ENCODE data around the gene CD37.

Gene CD37

DNA sequence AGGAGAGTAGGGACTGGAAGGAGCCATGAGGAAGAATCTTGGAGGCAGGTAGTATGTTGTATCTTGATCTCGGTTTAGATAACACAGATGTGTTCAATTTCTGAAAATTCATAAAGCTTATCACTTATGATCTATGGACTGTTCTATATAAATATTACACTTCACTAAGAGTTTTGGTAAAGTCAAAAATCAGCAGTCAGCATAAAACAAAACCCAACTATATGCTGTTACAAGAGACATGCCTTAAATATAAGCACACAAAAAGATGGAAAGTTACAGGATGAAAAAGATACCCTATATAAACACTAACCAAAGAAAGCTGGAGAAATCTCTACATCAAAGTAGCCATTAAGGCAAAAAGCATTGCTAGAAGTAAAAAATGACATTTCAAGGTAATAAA lies 48.4 kb downstream of the CD37 start:
- no peak for DNase-seq

DNA sequence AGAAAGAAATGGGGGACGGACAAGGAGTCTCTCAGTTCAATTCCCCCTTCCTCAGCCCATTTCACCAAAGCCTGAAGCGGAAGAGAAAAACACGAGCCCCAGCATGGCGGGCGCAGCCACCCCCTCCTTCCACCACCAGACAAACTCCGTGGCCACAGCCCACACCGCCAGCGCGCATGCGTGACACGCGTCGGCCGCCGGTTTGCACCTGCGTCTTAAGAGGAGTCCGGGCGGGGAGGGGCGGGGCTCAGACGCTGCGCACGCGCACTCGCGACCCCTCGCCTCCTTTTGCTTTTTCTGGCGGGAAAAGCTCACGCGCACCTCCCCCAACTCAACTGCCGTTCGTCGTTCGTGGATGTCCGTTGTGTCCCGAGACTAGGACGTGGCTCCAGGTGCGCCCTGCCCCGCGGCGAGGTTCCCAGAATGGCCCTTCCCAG lies 52.7 kb downstream of the CD37 start, which contains the start of gene KASH5:
Gene KASH5 (plus strand): TSS at position 314 of the 437 bp plus-strand sequence. CDS start 2,635 bp downstream, outside the sequence.
- DNase-seq: peak; percentile 82

DNA sequence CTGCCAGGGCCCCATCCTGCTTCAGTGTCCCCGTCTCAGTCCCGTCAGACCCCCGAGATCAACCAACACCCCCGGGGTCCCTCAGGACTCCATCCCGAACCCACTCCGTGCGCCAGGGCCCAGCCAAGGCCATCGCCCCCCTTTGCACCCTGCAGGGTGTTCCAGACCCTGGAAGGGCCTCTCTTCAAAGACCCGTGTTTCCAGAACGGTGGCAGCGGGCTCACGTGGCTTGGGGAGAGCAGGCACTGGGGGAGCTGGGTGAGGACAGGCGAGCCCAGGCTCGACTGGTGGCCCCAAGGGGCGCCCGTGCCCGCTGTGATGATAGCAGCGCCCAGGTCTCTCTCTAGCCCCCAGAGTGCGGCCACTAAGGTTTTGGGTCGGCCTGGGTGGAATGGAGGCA lies 54.2 kb downstream of the CD37 start:
- no peak for DNase-seq

Measured in inflammatory macrophage treated with lipopolysaccharide for 4 hours (primary cell).